Measurements from ENCODE around the gene NOL4L. TPM values are rescaled to one million over a fixed set of nuclear protein-coding genes. Genes with fewer than 3 reads are reported as not detected.

The NOL4L gene
- total and polyA plus RNA-seq, 9 donors: 3.3 to 17.1 (median 10.6) TPM

- DNase-seq: no peak
- WGBS, 3 donors: 84 to 89% (median 85%) methylated on average over 15 of the region's 15 CpGs
- TF ChIP-seq CTCF (IDR thresholded peaks at IDR 0.05) (no peak), EP300 (IDR thresholded peaks at IDR 0.05) (no peak), POLR2A (IDR thresholded peaks at IDR 0.05) (no peak)
- intact Hi-C loops (cut with DNase I): no loop called here
- no peaks in the 10 kb centered on the region for H3K9me3 ChIP-seq
- H3K27me3 ChIP-seq: no peaks in the 10 kb centered on the region
- no peak overlapping the region for H3K4me3 ChIP-seq
- H3K27ac ChIP-seq: no peak overlapping the region
- no peaks in the 10 kb centered on the region for H3K36me3 ChIP-seq
- H3K4me1 ChIP-seq (ENCODE audit: insufficient read depth): no peaks in the 10 kb centered on the region
Observed at GRCh38 chr20:32517914-32518592, 67.1 kb downstream of the NOL4L start.

- WGBS, 3 donors: 77 to 94% (median 79%) methylated on average over 6 of the region's 6 CpGs
- no peaks in the 10 kb centered on the region for H3K27me3 ChIP-seq
- H3K9me3 ChIP-seq: no peaks in the 10 kb centered on the region
- no peak overlapping the region for H3K4me3 ChIP-seq
- H3K27ac ChIP-seq: no peak overlapping the region
- DNase-seq: no peak
- intact Hi-C loops (cut with DNase I): no loop called here
- no peaks in the 10 kb centered on the region for H3K36me3 ChIP-seq
- H3K4me1 ChIP-seq (ENCODE audit: insufficient read depth): no peaks in the 10 kb centered on the region
- TF ChIP-seq POLR2A (IDR thresholded peaks at IDR 0.05) (no peak), CTCF (IDR thresholded peaks at IDR 0.05) (no peak), EP300 (IDR thresholded peaks at IDR 0.05) (no peak)
Observed at GRCh38 chr20:32517518-32517873, 67.6 kb downstream of the NOL4L start.

GRCh38 chr20:32516583-32517517, 68.3 kb downstream of the NOL4L start:
- 65 to 80% (median 77%) methylated on average over 10 of the region's 10 CpGs for WGBS, 3 donors
- intact Hi-C loops (cut with DNase I): no loop called here
- Histone ChIP-seq H3K9me3 (no peaks in the 10 kb centered on the region), H3K27ac (no peak overlapping the region), H3K36me3 (no peaks in the 10 kb centered on the region), H3K4me1 (ENCODE audit: insufficient read depth) (no peaks in the 10 kb centered on the region), H3K4me3 (no peak overlapping the region), H3K27me3 (no peaks in the 10 kb centered on the region)
- no peak for TF ChIP-seq EP300 (IDR thresholded peaks at IDR 0.05)
- no peak for TF ChIP-seq CTCF (IDR thresholded peaks at IDR 0.05)
- TF ChIP-seq POLR2A (IDR thresholded peaks at IDR 0.05): no peak
- no peak for DNase-seq

GRCh38 chr20:32515631-32516101, 69.5 kb downstream of the NOL4L start:
- TF ChIP-seq CTCF (IDR thresholded peaks at IDR 0.05) (no peak), POLR2A (IDR thresholded peaks at IDR 0.05) (no peak), EP300 (IDR thresholded peaks at IDR 0.05) (no peak)
- DNase-seq: no peak
- Histone ChIP-seq H3K4me3 (no peak overlapping the region), H3K27me3 (no peaks in the 10 kb centered on the region), H3K9me3 (no peaks in the 10 kb centered on the region), H3K4me1 (ENCODE audit: insufficient read depth) (no peaks in the 10 kb centered on the region), H3K36me3 (no peaks in the 10 kb centered on the region), H3K27ac (no peak overlapping the region)
- 78 to 88% (median 87%) methylated on average over 10 of the region's 10 CpGs for WGBS, 3 donors
- intact Hi-C loops (cut with DNase I): no loop called here
